CD1c-positive myeloid dendritic cell (primary cell): ENCODE results near the gene PRKACB.
A peak's percentile ranks its signal among the peaks of the same experiment; 100 is the strongest.
"Not testable (repeated sequence)": the region's sequence is repeated elsewhere in the genome, so short reads cannot be mapped to it uniquely, and the experiment has no call there.

Experiments used
- DNase-seq: peaks from one replicate; pipeline ENCODE4 v3.0.0-alpha.2; 2016; ENCODE audit errors: extremely low spot score

The PRKACB gene

GRCh38 chr1:84268346-84268745 lies 124.3 kb downstream of the PRKACB start:
- DNase-seq = no peak

GRCh38 chr1:84269306-84269705 lies 125.2 kb downstream of the PRKACB start:
- DNase-seq = no peak

- peak; percentile 38 for DNase-seq
Measured at GRCh38 chr1:84271441-84272151, 127.5 kb downstream of the PRKACB start.

GRCh38 chr1:84272401-84272800 lies 128.3 kb downstream of the PRKACB start:
- DNase-seq = no peak

GRCh38 chr1:84277343-84278059 lies 133.4 kb downstream of the PRKACB start:
- DNase-seq = no peak

GRCh38 chr1:84278905-84279304 lies 134.8 kb downstream of the PRKACB start:
- DNase-seq = no peak

- DNase-seq = no peak
Measured at GRCh38 chr1:84280912-84281311, 136.8 kb downstream of the PRKACB start.

- DNase-seq = no peak
Measured at GRCh38 chr1:84282780-84283333, 138.8 kb downstream of the PRKACB start.

- DNase-seq = no peak
Measured at GRCh38 chr1:84283381-84283780, 139.3 kb downstream of the PRKACB start.

GRCh38 chr1:84286071-84286470 lies 142.0 kb downstream of the PRKACB start:
- no peak for DNase-seq

GRCh38 chr1:84287389-84287788 lies 143.3 kb downstream of the PRKACB start:
- not testable (repeated sequence) for DNase-seq
